ENCODE results near the gene SOSTDC1.

The SOSTDC1 gene

GRCh38 chr7:16417906-16418305 lies 47.6 kb downstream of the SOSTDC1 start:
- no peak for DNase-seq

- DNase-seq: no peak
Measured at GRCh38 chr7:16416289-16417282, 49.0 kb downstream of the SOSTDC1 start.

- DNase-seq: no peak
Measured at GRCh38 chr7:16412274-16413254, 53.0 kb downstream of the SOSTDC1 start.
